Testis (tissue), 2 donors: ENCODE measurements around the gene COTL1.

Experiments
- POLR2A ChIP-seq: fragments of 450-650 bp; IDR thresholded peaks from one replicate; pipeline ENCODE4 v1.6.1; 2017; ENCODE audit warnings: antibody characterized with exemption, mild to moderate bottlenecking, moderate library complexity
- TF ChIP-seq, protein P1 (sequence below), 3 experiments: fragments of 450-650 bp in 2 of 3; fragments of 200-600 bp in 1 of 3; sonication (generic) in 1 of 3; IDR thresholded peaks; one replicate each; pipeline ENCODE4 v1.5.1; 2016 to 2019; ENCODE audit warnings: antibody characterized with exemption in 3 of 3, mild to moderate bottlenecking in 2 of 3, moderate library complexity in 1 of 3

DNA sequence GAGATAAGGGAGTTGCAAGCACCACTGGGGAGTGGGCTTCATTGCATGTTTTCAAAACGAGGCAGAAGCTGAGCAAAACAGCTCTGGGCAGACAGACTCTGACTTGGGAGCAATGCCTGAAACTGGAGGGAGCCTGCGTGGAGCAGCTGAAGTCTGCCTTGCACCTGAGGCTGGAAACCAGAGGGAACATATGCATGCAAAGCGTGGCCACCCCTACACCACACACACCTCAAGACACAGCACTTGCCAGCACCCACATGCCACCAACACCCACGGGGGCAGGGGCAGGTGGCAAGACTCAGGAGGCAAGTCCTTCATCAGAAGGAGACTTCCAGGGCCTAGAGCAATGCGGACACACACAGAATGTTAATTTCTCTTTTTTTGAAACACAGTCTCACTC is 45.8 kb downstream of the COTL1 start:
- TF ChIP-seq, protein P1, sequence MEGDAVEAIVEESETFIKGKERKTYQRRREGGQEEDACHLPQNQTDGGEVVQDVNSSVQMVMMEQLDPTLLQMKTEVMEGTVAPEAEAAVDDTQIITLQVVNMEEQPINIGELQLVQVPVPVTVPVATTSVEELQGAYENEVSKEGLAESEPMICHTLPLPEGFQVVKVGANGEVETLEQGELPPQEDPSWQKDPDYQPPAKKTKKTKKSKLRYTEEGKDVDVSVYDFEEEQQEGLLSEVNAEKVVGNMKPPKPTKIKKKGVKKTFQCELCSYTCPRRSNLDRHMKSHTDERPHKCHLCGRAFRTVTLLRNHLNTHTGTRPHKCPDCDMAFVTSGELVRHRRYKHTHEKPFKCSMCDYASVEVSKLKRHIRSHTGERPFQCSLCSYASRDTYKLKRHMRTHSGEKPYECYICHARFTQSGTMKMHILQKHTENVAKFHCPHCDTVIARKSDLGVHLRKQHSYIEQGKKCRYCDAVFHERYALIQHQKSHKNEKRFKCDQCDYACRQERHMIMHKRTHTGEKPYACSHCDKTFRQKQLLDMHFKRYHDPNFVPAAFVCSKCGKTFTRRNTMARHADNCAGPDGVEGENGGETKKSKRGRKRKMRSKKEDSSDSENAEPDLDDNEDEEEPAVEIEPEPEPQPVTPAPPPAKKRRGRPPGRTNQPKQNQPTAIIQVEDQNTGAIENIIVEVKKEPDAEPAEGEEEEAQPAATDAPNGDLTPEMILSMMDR (IDR thresholded peaks at IDR 0.05), result no peak
- TF ChIP-seq POLR2A, result no peak
